ENCODE measurements around the gene ETV6.

GRCh38 chr12:11622876-11623281, 26.6 kb upstream of the ETV6 start:
- TF ChIP-seq POLR2AphosphoS2 (conservative IDR thresholded peaks at IDR 0.05; ENCODE audit: low read length), result no peak
- TF ChIP-seq CTCF (IDR thresholded peaks at IDR 0.05), result no peak; the same call in 2 of the 3 replicates
- no peak for TF ChIP-seq BCL3 (IDR thresholded peaks at IDR 0.05)
- TF ChIP-seq EP300 (IDR thresholded peaks at IDR 0.05), result no peak
- no peak for TF ChIP-seq CBX2 (IDR thresholded peaks at IDR 0.05; ENCODE audit: borderline replicate concordance, low read depth)
- no peak for TF ChIP-seq POLR2A (IDR thresholded peaks at IDR 0.05; ENCODE audit: low read length)
- TF ChIP-seq HOXA7 (CRISPR knock-in tag; IDR thresholded peaks at IDR 0.05), result no peak
- TF ChIP-seq RAD21 (conservative IDR thresholded peaks at IDR 0.05 in 1 of 2, IDR thresholded peaks at IDR 0.05 in 1 of 2), result no peak
- no peak for TF ChIP-seq REST (IDR thresholded peaks at IDR 0.05)
- TF ChIP-seq BHLHE40 (IDR thresholded peaks at IDR 0.05; ENCODE audit: low read depth, low read length), result no peak
- no peak for TF ChIP-seq RFX5 (IDR thresholded peaks at IDR 0.05)

All from A549 (cell line).